ENCODE data around the gene CFAP77.

DNA sequence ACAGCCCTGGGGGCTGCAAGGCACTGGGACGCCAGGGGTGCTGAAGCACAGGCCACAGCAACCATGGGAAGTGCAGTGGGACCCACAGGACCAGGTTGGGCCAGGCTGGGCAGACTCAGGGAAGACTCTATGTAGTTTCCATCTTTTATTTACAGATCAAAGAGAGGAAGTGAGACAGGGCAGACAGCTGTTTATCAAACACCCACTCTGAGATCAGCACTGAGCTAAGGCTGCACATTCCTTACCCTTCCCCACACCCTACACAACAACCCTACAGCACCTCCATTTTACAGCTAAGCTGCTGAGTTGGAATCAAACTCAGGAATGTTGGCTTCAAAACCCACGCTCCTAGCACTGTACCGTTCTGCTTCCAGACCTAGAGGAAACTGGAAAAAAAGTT, 192.2 kb downstream of the CFAP77 start:
- TF ChIP-seq CTBP2 (IDR thresholded peaks at IDR 0.05; ENCODE audit: borderline replicate concordance, insufficient read depth, insufficient read length, low read length): no peak
- TF ChIP-seq, protein P1, sequence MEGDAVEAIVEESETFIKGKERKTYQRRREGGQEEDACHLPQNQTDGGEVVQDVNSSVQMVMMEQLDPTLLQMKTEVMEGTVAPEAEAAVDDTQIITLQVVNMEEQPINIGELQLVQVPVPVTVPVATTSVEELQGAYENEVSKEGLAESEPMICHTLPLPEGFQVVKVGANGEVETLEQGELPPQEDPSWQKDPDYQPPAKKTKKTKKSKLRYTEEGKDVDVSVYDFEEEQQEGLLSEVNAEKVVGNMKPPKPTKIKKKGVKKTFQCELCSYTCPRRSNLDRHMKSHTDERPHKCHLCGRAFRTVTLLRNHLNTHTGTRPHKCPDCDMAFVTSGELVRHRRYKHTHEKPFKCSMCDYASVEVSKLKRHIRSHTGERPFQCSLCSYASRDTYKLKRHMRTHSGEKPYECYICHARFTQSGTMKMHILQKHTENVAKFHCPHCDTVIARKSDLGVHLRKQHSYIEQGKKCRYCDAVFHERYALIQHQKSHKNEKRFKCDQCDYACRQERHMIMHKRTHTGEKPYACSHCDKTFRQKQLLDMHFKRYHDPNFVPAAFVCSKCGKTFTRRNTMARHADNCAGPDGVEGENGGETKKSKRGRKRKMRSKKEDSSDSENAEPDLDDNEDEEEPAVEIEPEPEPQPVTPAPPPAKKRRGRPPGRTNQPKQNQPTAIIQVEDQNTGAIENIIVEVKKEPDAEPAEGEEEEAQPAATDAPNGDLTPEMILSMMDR (IDR thresholded peaks at IDR 0.05; ENCODE audit: control extremely low read depth in 1 of 3, insufficient read depth in 1 of 3, low read depth in 1 of 3, low read length in 3 of 3): no peak
- TF ChIP-seq EZH2 (IDR thresholded peaks at IDR 0.05; ENCODE audit: low read depth, low read length, severe bottlenecking): no peak
- TF ChIP-seq JUND (IDR thresholded peaks at IDR 0.05; ENCODE audit: low read length): no peak

Data from H1 (cell line).